GM19455 (cell line): ENCODE data around the gene TLR7.

Experiments
- ATAC-seq: cut with Tn5 transposase; IDR thresholded peaks from one replicate; pipeline ENCODE4 v1.9.1; 2021; ENCODE audit not compliant: unreplicated experiment

Gene TLR7

DNA sequence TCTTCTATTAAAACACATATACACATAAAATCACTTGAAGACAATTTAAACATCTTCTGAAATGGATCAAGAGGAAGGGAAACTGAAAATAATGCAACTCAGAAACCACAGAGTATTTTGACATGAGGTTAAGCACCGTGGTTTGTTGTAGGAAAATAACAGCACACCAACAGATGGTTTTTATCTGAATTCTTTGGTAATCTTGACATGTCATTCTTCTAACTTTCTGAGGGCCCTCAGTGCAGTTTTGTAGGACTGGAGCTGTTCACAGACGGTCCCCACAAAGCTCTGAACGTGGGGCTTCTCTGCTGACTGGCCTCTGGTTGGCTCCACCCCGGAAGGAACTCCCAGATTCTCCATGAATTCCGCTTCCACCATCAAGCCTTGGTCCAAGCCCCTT is 23.6 kb downstream of the TLR7 start:
- ATAC-seq, result peak; percentile 51

DNA sequence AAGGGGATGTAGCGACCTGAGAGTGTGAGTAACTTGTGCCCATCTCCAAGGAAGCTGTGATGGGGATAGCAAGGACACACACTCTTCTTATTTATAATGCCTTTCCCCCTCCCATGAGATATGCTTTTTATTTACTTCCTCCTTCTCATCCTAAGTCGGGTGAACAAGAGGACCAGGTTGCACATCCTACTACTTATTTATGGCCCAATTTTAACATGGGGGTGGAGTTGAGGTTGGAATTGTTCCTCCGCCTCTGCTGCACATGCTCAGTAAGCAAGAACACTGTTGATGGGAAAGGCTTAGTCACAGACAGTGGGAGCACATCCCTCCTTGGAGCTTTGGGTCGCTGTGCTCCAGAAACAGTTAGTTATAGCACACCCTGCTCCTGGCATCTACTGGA is 24.3 kb downstream of the TLR7 start:
- ATAC-seq, result no peak

DNA sequence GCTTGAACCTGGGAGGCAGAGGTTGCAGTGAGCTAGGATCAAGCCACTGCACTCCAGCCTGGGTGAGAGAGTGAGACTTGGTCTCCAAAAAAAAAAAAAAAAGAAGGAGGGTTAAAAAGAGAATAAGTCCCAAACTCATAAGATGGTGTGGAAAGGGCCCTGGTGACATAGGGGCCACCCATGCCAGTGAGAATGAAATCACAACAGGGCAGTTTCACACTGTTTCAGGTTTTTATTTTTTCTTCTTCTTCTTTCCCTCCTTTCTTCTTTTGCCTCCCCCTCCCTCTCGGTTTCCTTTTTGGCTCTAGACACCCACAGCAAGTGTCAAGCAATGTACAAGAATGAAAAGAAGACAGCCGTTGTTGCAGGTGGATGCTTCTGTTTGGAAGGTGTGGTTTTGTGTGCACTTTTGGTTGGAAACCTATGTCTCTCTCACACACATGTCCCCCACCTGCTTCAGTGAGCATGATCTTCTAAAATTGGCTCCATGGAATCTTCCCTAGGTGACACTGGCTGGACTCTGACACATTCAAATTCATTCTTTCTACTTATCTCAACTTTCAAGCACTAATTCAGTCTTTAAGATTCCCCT is 25.1 kb downstream of the TLR7 start:
- peak; percentile 70 for ATAC-seq

DNA sequence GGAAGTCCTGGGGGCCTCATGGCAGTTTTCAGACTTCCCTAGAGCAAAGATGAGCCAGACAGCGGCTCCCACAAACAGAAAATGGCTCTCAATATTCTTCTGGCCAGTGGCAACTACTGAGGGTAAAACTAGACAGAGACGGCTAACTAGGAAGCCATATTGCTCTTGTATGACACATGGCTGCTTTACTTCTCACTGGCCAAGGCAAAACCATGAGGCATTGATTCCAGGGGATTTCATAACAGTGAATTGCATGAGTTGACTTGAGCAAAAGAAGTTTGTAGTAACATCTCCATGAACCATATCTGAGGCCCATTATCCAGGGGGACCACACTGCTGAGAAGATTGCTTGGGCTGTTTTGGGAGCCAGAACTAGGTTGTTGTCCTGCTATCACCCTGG is 25.8 kb downstream of the TLR7 start:
- ATAC-seq, result no peak

DNA sequence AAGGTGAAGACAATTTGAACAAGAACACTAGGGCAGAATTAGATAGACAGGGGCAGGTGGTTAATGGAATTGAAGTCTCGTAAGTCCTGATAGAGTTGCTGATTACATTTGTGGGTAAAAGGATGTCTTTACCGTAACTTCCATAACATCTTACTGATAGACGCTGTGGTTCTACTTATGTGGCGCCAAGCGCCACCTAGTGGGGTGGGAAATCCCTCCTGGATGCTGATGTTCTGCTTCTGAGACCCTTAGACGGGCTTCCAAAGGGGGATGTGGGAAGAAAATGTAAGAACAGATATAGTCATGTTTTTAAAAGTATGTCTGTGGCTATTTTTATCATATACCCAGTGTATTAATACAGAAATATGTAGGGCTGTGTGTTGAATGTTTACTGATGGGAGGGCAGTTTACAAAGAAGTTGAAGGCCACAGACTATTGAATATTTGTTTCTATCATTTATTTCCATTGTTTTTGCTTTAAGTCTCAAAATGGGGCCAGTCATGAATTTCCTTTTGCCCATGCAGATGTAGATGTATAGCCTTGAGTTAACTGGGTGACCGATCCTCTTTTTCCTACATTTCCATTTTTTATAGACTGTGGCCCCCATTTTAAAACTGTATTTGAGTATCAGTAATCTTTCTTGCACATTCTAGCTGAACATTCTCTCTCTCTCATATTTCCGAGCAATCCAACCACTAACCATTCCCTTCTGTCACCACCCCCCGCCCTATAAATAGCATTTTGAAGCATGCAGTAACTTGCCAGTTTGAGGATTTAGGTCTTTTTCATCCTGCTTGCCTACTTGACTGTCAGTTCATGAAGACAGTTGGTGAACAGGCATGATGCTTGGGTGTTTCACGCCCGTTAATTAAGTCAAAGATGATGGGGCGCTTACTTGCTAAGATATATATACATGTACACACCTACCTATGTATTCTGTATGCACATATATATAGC is 27.5 kb downstream of the TLR7 start:
- ATAC-seq, result no peak

DNA sequence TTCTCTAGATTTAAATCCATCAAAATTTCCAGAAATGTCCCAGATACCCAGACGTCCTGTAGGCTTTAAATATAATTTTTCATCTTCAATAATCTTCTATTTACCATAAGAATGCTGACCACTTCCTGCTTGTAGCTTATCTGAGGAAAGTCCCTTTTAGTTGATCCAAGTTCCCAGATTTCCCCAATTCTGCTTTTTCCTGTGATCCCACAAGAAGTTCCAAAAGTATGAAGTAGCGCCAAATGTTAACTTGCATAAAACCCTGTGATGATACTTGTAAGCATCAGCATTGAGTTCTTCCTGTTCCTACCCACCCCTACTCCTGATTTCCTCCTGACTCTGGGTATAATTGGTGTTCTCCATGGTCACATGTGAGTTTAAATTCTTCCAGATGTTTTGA is 29.0 kb downstream of the TLR7 start:
- no peak for ATAC-seq

DNA sequence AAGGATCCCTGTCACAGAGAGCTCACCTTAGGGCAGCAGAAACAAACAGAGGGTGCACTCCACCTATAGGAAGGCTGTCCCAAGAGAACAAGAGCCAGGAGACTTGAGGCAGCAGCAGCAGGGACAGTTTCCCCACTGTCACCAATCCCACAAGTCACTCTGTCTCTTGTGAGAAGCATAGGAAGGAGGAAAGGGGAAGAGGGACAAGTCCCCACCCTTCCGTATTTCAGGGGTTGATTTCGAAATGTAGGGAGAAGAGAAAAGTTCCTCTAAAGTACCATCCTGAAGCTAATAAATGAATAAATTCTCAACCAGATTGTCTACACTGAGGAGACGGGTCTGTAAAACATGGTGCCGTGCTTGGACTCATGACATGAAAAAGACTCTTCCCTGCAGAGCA is 30.1 kb downstream of the TLR7 start:
- ATAC-seq, result no peak

DNA sequence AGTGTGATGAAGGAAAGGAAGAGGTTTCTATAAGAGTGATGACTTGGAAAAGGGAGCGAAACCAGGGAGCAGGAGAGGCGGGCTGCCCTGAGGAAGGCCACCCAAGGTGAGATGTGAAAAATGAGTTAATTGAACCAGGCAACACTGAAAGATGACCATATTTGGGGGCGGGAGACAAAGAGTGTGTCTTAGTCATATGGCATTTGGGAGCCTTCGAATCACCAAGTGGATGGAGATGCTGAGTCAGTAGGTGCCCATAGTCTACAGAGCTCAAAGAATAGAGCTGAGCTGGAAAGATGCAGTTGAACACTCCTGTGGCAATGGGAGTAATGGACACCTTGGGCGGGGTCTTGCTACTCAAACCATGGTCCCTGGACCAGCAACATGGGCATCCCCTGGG is 31.2 kb downstream of the TLR7 start:
- no peak for ATAC-seq

DNA sequence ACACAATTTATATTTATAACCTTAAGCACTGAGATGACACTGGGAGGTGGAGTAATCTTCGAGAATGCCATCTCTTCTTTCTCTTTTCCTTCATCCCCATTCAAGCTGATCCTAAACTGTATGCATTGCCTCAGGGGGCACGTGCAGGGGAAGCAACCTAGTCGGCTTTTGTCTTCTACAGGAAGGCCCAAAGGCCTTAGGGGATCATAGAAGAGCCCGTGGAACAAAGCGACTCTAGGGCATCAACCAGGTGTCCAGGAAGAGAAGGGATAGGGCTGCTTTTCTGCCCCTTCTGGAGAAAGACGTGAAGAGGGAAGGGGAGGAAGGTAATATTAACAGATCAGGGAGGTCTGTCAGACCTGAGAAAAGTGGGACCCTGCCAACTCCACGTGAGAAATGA is 32.6 kb downstream of the TLR7 start:
- no peak for ATAC-seq

DNA sequence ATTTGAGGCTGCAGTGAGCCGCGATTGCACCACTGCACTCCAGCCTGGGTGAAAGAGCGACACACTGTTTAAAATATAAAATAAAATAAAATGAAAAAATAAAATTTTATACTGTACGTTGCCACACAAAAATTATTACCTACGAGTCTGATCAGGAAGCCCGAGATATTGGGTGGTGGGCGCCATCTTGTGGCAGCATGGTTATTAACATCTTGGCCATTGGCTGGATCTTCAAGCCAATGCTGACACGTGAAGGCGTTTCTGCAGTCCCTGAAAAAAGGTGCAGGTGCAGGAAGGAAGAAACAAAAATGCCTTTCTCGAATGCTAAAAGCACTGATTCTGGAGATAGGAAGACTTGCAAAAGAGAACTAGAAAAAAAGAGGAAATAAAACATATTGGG is 34.6 kb downstream of the TLR7 start:
- ATAC-seq, result no peak

DNA sequence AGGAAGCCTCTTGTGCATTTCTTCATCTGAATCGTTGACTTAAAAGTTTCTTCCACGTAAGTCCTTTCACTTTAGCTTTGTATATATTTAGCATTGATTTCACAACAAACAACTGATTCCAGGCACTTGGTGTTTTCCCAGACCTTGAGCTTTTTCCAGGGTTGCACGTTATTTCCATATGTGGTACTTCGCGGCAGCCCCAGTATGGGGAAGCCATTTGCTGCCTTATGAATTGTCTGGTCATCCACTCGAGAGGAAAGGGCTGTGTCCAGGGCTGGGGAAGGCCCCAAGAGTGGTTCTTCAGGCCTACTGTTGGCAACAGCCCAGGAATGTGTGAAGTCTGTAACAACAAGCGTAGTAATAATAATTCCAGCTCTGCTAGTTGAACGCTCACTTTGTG is 36.8 kb downstream of the TLR7 start:
- no peak for ATAC-seq

DNA sequence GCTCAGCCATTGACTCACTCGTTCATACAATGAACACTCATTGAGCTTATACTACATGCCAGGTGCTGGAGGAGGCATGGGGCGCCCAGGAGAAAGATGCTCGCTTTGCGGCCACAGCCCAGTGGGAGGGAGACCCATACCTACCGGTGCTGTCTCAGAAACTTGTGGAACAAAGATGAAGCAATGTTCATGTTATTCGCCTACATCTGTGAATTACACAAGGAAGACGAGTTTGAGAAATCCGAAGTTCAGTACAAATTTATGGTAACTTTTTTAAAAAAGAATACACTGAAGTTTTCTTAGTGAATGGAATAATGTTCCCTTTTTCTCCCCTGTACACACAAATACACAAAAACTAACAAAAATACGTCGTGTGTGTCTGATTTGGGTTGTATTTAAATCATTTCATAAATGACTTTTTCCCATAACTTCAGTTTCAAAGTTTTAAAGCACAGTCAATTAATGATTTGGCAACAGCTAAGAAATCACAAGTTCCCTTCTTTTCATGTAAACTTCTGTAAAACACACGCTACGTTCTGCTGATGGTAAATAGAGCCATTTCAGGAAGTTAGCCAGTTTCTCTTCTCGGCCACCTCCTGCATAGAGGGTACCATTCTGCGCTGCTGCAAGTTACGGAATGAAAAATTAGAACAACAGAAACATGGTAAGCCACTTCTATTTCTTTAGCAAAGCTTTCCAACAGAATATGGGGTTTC is 39.3 kb downstream of the TLR7 start, which contains the start of gene TLR8:
Gene TLR8 (plus strand): TSS at position 575 of the 716 bp plus-strand sequence. CDS start 87 bp downstream, at position 662.
- no peak for ATAC-seq

DNA sequence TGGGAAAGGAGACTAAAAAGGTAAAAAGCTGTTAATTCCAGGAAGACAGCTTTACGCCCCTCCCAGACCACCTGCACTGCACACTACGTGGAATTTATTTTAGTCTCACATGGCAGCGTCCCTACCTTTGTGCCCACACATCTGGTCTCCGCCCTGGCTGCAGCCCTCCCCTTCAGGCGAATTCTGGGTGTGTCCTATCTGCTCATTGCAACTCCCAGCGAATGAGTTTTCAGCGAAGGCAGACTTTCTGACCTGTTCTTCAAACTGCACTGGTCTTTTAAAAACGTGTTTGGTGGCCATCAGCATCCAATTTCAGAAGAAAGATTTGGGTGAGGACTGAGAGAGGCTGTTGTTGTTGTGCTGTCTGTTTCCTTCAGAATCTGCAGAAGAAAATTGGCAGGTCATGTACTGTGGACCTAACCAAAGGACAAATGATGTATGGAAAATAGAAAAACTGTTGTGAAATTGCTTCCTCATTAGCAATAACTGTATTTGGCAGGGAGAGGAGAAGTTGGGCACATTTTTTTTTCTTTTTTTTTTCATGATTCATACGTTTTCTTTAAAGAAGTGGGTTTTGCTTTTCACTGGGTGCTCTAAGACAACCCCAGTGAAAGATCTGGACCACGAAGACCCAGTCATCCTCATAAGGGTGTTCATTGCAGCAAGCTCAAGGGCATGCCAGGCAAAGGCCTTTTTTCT is 43.7 kb downstream of the TLR7 start:
- no peak for ATAC-seq

DNA sequence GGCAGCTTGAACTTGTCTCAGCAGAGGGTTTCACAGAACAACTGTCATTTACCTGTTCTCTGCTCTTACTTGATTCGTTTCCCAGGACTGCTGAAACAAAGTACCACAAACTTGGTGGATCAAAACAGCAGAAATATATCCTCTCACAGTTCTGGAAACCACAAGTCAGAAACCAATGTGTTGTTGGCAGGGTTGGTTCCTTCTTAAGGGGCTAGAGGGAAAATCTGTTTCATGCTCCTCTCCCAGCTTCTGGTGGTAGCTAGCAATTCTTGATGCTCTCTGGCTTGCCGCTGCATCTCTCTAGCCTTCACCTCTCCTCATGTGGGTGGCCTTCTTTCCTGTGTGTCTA is 44.2 kb downstream of the TLR7 start:
- ATAC-seq, result no peak

DNA sequence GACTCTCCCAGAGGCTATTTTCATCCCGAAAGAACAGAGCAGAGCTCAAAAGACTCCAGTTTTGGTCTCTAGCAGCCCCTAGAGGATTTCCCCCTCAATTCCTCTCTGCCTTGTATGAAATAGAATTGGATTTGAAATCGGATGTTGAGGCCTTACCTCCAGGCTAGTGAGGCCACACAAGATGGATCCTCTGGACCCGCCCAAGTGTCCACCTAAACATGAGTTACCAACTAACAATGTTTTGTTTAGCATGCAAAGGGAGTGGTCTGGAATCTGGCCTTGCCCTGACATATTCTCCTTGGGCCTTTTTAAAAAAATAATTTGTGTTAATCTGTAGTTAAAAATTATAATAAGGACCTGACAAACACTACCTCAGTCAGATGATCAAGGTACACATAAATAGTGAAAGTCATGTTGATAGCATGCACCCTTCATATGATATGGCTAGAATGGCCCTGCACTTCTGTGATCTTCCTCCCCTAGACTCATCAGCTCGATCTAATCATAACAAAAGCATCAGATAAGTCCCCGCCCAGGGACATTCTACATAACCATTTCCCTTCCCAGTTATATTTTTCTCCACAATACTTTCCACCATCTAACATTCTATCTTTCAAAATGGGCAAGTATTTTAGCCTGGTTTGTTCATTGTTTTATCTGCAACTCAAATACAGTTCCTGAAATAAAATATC is 46.1 kb downstream of the TLR7 start:
- no peak for ATAC-seq

DNA sequence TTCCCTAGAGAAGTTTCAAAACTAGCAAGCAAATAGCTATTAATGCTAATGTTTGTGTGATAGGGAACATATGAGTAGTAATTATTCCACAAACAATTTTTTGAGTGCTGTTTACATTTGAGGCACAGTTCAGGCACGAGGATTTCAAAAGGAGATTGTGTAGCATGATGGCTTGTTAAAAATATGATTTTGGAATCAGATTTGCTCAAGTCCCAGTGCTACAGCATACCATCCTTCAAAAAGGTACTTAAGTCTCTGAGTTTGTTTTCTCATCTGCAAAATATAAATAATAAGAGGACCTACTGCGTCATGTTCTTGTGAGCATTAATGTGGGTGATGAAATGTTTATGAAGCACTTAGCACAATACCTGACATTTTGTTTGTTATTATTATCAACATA is 50.9 kb downstream of the TLR7 start:
- no peak for ATAC-seq

DNA sequence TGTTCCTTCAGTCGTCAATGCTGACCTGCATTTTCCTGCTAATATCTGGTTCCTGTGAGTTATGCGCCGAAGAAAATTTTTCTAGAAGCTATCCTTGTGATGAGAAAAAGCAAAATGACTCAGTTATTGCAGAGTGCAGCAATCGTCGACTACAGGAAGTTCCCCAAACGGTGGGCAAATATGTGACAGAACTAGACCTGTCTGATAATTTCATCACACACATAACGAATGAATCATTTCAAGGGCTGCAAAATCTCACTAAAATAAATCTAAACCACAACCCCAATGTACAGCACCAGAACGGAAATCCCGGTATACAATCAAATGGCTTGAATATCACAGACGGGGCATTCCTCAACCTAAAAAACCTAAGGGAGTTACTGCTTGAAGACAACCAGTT is 52.2 kb downstream of the TLR7 start:
- ATAC-seq, result no peak

DNA sequence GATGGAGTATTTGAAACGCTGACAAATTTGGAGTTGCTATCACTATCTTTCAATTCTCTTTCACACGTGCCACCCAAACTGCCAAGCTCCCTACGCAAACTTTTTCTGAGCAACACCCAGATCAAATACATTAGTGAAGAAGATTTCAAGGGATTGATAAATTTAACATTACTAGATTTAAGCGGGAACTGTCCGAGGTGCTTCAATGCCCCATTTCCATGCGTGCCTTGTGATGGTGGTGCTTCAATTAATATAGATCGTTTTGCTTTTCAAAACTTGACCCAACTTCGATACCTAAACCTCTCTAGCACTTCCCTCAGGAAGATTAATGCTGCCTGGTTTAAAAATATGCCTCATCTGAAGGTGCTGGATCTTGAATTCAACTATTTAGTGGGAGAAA is 52.7 kb downstream of the TLR7 start:
- ATAC-seq, result no peak

DNA sequence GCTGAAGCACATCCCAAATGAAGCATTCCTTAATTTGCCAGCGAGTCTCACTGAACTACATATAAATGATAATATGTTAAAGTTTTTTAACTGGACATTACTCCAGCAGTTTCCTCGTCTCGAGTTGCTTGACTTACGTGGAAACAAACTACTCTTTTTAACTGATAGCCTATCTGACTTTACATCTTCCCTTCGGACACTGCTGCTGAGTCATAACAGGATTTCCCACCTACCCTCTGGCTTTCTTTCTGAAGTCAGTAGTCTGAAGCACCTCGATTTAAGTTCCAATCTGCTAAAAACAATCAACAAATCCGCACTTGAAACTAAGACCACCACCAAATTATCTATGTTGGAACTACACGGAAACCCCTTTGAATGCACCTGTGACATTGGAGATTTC is 54.1 kb downstream of the TLR7 start:
- no peak for ATAC-seq

DNA sequence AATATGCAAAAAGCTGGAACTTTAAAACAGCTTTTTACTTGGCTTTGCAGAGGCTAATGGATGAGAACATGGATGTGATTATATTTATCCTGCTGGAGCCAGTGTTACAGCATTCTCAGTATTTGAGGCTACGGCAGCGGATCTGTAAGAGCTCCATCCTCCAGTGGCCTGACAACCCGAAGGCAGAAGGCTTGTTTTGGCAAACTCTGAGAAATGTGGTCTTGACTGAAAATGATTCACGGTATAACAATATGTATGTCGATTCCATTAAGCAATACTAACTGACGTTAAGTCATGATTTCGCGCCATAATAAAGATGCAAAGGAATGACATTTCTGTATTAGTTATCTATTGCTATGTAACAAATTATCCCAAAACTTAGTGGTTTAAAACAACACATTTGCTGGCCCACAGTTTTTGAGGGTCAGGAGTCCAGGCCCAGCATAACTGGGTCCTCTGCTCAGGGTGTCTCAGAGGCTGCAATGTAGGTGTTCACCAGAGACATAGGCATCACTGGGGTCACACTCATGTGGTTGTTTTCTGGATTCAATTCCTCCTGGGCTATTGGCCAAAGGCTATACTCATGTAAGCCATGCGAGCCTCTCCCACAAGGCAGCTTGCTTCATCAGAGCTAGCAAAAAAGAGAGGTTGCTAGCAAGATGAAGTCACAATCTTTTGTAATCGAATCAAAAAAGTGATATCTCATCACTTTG is 55.2 kb downstream of the TLR7 start:
- ATAC-seq, result no peak
